ENCODE measurements around the gene MYO5C. TPM values are rescaled to one million over a fixed set of nuclear protein-coding genes. Genes with fewer than 3 reads are reported as not detected.
A peak's percentile ranks its signal among the peaks of the same experiment; 100 is the strongest.

Gene MYO5C
- total and polyA plus RNA-seq, 2 of the 8 experiments (the other 6 are each of a cell fraction or from before 2014, with no cell fraction given), result 8.2 to 26.7 TPM

DNA sequence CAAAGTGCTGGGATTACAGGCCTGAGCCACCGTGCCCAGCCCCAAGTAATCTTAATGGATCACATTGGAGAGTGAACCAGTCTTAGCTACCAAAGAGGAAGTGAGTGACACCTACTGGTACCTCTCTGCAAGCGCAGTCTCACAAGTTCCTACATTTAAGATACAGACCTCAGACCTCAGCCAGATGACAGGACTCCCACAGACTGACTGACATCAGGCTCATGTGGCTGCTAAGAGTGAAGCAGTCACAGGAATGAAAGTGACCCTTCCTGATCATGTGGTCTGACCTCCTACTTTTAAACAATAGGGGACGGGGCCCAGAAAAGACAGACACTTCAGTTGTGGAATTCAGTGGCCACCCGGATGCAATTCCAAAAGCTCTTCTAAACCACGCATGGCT lies 68.1 kb downstream of the MYO5C start:
- no peaks in the 10 kb centered on the region for H4K20me1 ChIP-seq (replicated peaks in 1 of 2; ENCODE audit: control insufficient read depth in 1 of 2, insufficient read depth in 2 of 2, low read length in 2 of 2)
- FAIRE-seq (peak; percentile 91), DNase-seq (ENCODE audit: low read depth in 1 of 2, low spot score in 2 of 2) (peak; percentile 25 to 67)
- H3K14ac ChIP-seq (ENCODE audit: insufficient read length), result no peak overlapping the region
- H3K79me1 ChIP-seq (ENCODE audit: low read depth, low read length), result no peaks in the 10 kb centered on the region
- no peaks in the 10 kb centered on the region for H3K27me3 ChIP-seq (replicated peaks in 1 of 4; ENCODE audit: control insufficient read depth in 3 of 4, extremely low read depth in 1 of 4, insufficient read depth in 3 of 4, low read length in 3 of 4)
- H2BK15ac ChIP-seq (ENCODE audit: low read length), result no peak overlapping the region
- no peak overlapping the region for H2AFZ ChIP-seq (ENCODE audit: low read length)
- no peak overlapping the region for H3K27ac ChIP-seq (ENCODE audit: low read depth, low read length)
- H4K91ac ChIP-seq (replicated peaks; ENCODE audit: insufficient read length, low read length), result no peak overlapping the region
- no peak overlapping the region for H4K5ac ChIP-seq (ENCODE audit: insufficient read length, low read depth, low read length)
- H3K4ac ChIP-seq (replicated peaks; ENCODE audit: insufficient read length, low read depth, low read length), result no peak overlapping the region
- no peaks in the 10 kb centered on the region for H3K9me3 ChIP-seq (ENCODE audit: insufficient read depth in 2 of 2, low read depth in 1 of 2, low read length in 1 of 2)
- 69% methylated on average over 5 of the region's 5 CpGs; no CpG with 5 or more reads in 1 of the 2 experiments for WGBS, 2 experiments (ENCODE audit: extremely low coverage in 1 of 2, insufficient coverage in 1 of 2, insufficient read length in 1 of 2, insufficient replicate concordance in 2 of 2, low coverage in 1 of 2, low lambda C conversion rate in 2 of 2, missing lambda C conversion rate in 1 of 2)
- H3K9ac ChIP-seq (replicated peaks in 1 of 4; ENCODE audit: extremely low read depth in 1 of 4, low read depth in 3 of 4, low read length in 3 of 4), result no peak overlapping the region
- no peaks in the 10 kb centered on the region for H3K23me2 ChIP-seq (ENCODE audit: low read depth, low read length)
- no peaks in the 10 kb centered on the region for H3K79me2 ChIP-seq (ENCODE audit: control insufficient read depth in 1 of 2, insufficient read depth in 2 of 2, low read length in 2 of 2)
- H3K4me1 ChIP-seq (replicated peaks in 1 of 4; ENCODE audit: control insufficient read depth in 3 of 4, insufficient read depth in 4 of 4, low read length in 3 of 4), result no peaks in the 10 kb centered on the region
- POLR2A ChIA-PET (ENCODE audit: partially characterized antibody), result interaction anchor here (0.8 kb wide), 1 partner anchor 22 kb away, joined by 3 read pairs; no protein-coding TSS in a partner anchor
- H3K36me3 ChIP-seq (ENCODE audit: control insufficient read depth in 2 of 4, insufficient read depth in 4 of 4, low read length in 3 of 4), result peaks cover 14 to 37% (median 27%) of the 10 kb centered on the region in 4 experiments
- no peak overlapping the region for H2BK120ac ChIP-seq (replicated peaks; ENCODE audit: low read depth, low read length)
- no peak overlapping the region for H3K4me2 ChIP-seq (ENCODE audit: insufficient read depth in 1 of 2, low read depth in 2 of 2, low read length in 2 of 2)
- no peak overlapping the region for H3K23ac ChIP-seq (ENCODE audit: insufficient read length)
- H2BK5ac ChIP-seq (ENCODE audit: low read depth, low read length), result no peak overlapping the region
- no peak overlapping the region for H2AK5ac ChIP-seq (ENCODE audit: low read depth, low read length)
- H4K8ac ChIP-seq (ENCODE audit: extremely low read depth, insufficient read depth, low read length), result no peak overlapping the region
- CTCF ChIA-PET (ENCODE audit: partially characterized antibody), result interaction anchor here (0.6 to 5.4 kb wide), 41 partner anchors 8 to 635 kb away, joined by 3 to 46 read pairs (median 4); partner anchors contain the start of gene BCL2L10
- H2BK12ac ChIP-seq (ENCODE audit: low read depth, low read length), result no peak overlapping the region
- H3K4me3 ChIP-seq (ENCODE audit: extremely low read depth in 1 of 4, insufficient read depth in 2 of 4, low read depth in 3 of 4, low read length in 4 of 4), result no peak overlapping the region
- H3K18ac ChIP-seq (ENCODE audit: extremely low read depth, low read length), result no peak overlapping the region
- H2BK20ac ChIP-seq (ENCODE audit: low read length), result no peak overlapping the region
- no peak overlapping the region for H3K56ac ChIP-seq (replicated peaks; ENCODE audit: insufficient read length, low read depth, low read length)
- TF ChIP-seq SIN3A (conservative IDR thresholded peaks at IDR 0.05 in 1 of 2, IDR thresholded peaks at IDR 0.05 in 1 of 2; ENCODE audit: low read depth in 1 of 2, low read length in 2 of 2), result peak in 1 of 2 experiments; percentile 66; a peak in 1 of 4 replicates

All from H1 (cell line).